ENCODE measurements around the gene P3H4.

GRCh38 chr17:41779954-41780353, 31.8 kb downstream of the P3H4 start:
- TF ChIP-seq CTCF (IDR thresholded peaks at IDR 0.05): no peak
- no peak for TF ChIP-seq POLR2A (IDR thresholded peaks at IDR 0.05)

Measured in right lobe of liver (tissue), 4 donors.